Breast epithelium (tissue), 3 donors: Measurements from ENCODE around the gene DCHS2.

Source experiments
- POLR2A ChIP-seq: fragments of 450-650 bp; IDR thresholded peaks from one replicate; pipeline ENCODE4 v1.6.1; 2016; ENCODE audit warnings: antibody characterized with exemption, mild to moderate bottlenecking, moderate library complexity
- TF ChIP-seq, protein P1 (sequence below), 3 donors: fragments of 450-650 bp; IDR thresholded peaks; one replicate each; pipeline ENCODE4 v1.5.1; 2016 to 2017; ENCODE audit warnings: antibody characterized with exemption in 3 of 3, mild to moderate bottlenecking in 3 of 3, moderate library complexity in 3 of 3

DNA sequence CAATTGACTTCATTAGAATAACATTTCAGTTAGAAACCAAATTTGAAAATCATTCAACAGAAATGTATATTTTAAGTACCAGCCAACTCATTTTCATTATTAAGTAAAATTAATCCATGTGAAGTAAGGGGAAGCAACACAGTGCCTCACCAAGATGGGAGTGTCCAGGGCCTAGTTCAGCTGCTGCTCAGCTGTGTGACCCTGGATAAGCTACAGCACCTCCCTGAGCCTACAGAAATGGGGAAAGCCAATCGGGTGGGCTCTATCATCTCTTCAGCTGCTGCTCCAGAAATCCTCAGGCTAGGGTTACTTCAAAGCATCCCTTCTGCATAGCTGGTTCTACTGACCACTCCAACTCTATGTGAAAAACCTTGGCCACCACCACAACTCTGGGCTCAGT, 18.7 kb downstream of the DCHS2 start:
- TF ChIP-seq, protein P1, sequence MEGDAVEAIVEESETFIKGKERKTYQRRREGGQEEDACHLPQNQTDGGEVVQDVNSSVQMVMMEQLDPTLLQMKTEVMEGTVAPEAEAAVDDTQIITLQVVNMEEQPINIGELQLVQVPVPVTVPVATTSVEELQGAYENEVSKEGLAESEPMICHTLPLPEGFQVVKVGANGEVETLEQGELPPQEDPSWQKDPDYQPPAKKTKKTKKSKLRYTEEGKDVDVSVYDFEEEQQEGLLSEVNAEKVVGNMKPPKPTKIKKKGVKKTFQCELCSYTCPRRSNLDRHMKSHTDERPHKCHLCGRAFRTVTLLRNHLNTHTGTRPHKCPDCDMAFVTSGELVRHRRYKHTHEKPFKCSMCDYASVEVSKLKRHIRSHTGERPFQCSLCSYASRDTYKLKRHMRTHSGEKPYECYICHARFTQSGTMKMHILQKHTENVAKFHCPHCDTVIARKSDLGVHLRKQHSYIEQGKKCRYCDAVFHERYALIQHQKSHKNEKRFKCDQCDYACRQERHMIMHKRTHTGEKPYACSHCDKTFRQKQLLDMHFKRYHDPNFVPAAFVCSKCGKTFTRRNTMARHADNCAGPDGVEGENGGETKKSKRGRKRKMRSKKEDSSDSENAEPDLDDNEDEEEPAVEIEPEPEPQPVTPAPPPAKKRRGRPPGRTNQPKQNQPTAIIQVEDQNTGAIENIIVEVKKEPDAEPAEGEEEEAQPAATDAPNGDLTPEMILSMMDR (IDR thresholded peaks at IDR 0.05): no peak
- no peak for TF ChIP-seq POLR2A
